ENCODE data around the gene GNA15.
"Not testable (repeated sequence)": the region's sequence is repeated elsewhere in the genome, so short reads cannot be mapped to it uniquely, and the experiment has no call there.

The GNA15 gene, protein sequence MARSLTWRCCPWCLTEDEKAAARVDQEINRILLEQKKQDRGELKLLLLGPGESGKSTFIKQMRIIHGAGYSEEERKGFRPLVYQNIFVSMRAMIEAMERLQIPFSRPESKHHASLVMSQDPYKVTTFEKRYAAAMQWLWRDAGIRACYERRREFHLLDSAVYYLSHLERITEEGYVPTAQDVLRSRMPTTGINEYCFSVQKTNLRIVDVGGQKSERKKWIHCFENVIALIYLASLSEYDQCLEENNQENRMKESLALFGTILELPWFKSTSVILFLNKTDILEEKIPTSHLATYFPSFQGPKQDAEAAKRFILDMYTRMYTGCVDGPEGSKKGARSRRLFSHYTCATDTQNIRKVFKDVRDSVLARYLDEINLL

DNA sequence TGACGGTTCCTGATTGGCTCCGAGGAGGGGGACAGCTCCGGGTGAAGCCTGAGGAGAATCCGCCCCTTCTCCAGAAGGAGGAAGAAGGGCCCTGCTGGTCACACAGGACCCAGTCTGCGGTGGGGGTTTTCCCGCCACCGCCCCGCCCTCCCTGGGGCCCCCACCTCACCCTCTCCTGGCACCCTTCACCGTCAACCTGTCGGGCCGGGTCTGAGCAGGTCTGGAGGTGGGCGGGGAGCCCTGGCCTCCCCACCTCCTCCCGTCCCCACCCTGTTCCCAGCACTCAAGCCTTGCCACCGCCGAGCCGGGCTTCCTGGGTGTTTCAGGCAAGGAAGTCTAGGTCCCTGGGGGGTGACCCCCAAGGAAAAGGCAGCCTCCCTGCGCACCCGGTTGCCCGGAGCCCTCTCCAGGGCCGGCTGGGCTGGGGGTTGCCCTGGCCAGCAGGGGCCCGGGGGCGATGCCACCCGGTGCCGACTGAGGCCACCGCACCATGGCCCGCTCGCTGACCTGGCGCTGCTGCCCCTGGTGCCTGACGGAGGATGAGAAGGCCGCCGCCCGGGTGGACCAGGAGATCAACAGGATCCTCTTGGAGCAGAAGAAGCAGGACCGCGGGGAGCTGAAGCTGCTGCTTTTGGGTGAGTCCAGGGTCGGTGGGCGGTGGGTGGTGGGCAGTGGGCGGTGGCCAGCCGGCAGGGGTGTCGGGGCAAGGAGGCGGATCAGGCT lies at the start of gene GNA15:
TSS of gene GNA15 (plus strand) at position 73 of the 723 bp plus-strand sequence. CDS start at position 491, 418 bp downstream.
- peak; percentile 24 for DNase-seq (ENCODE audit: low read depth)

DNA sequence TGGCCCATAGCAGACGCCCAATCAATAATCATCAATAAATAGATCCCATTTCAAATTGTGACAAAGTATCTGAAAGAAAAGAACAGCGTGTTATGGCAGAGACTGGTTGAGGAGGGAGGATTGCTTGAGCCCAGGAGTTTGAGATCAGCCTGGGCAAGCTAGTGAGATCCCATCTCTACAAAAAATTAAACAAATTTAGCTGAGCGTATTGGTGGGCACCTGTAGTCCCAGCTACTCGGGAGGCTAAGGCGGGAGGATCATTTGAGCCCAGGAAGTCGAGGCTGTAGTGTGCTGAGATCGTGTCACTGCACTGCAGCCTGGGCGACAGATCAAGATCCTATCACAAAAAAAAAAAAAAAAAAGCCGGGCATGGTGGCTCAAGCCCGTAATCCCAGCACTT lies 48.1 kb upstream of the GNA15 start:
- DNase-seq (ENCODE audit: low read depth): no peak

DNA sequence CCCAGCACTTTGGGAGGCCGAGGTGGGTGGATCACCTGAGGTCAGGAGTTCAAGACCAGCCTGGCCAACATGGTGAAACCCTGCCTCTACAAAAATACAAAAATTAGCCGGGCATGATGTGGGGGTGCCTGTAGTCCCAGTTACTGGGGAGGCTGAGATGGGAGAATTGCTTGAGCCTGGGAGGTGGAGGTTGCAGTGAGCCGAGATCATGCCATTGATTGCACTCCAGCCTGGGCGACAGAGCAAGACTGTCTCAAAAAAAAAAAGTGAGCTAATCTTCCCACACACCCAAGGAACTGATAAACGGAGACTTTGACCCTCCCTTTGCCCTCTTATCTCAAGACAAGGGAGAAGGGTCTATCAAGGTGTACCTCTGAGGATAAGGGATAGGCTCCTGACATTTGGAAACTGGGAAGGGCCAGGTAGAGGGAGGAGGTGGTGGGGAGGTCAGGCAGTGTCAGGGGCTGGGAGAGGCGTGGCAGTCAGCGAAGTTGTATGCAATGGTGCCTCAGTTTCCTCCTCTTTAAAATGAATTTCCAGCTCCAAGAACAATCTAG lies 46.5 kb upstream of the GNA15 start:
- DNase-seq (ENCODE audit: low read depth): not testable (repeated sequence)

DNA sequence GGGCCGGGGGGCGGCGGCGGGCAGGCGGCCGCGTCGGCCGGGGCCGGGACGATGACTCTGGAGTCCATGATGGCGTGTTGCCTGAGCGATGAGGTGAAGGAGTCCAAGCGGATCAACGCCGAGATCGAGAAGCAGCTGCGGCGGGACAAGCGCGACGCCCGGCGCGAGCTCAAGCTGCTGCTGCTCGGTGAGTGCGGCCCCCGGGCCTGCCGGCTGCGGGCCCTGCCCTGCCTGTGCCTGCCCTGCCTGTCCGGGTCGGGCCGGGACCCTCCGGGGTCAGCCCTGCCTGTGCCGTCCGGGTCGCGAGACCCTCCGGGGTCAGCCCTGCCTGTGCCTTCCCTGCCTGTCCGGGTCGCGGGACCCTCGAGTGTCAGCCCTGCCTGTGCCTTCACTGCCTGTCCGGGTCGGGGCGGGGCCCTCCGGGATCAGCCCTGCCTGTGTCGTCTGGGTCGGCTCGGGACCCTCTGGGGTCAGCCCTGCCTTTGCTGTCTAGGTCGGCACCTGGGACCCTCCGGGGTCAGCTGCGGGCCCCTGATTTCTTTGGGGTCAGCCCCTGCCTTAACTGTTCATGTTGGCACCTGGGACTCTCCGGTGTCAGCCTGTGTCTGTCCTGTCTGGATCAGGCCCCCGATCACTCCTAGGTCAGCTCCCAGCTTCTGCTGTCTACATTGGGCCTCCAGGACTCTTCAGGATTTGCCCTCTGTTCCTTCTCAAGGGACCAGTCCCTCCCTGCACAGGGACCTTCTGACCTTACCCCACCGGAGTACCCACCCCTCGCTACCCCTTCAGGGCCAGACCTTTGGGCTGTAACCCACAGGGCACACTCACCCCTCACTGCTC lies 41.0 kb upstream of the GNA15 start:
- no peak for DNase-seq (ENCODE audit: low read depth)

DNA sequence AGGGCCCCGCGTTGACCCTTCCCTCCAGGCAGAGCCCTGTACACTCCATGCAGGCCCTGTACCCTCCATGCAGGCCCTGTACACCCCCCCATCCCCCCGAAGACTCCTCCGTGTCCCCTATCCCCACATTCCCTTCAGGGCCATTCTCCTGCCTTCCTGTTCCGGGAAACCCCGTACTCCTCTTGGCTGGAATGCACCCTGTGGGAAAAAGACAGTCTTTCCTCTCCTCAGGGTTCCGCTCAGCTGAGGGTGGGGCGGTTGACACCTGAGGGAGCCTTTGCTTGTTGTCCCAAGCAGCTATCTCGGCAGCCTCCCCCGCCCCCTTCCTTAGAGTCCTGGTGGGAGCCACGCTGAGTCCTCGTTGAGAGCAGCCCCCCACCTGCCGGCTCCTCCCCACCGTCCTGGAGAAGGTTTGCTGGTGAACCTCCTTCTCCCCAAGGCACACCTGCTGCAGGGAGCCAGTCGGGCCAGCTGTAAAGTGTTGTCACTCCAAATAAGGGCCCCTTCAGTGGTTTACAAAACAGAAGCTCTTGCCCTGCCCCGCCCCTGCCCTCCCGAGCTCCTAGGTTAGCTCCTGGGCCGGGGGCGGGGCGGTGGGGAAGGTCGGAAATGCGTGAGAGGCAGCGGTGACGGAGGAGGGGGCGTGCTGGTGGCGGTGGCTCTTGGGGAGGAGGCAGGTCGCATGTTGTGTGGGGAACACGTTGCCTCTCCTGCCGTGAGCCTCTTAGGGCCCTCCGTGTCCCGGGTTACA lies 40.2 kb upstream of the GNA15 start:
- DNase-seq (ENCODE audit: low read depth): peak; percentile 76

DNA sequence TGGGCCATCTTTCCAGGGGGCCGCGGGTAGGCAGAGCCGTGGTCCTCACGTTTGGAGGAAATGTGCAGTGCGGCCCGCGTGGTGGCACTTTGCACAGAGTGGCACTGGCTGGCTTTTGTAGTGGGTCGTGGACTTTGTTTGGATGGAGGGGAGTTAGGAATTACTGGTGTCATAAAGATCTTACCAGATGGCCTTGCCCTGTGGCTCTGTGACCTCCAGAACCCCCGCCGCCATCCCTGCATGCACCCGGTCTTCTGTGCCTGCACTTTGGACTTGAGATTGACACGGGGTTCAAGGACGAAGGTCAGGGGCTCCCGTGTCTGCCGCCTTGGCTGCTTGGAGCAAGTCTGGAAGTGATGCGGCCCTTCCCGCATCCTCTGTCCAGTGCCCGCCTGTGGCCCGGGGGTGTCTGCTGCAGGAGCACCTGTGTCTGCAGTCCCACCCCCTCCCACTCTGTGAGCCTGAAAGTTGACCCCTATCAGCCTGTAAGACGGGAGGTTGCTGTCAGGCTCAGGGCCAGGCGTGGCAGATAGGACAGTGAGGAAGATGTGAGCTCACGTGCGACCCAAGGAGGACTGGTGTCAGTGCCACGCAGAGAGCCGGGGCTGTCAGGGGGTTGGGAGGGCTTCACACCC lies 39.4 kb upstream of the GNA15 start:
- DNase-seq (ENCODE audit: low read depth): no peak

DNA sequence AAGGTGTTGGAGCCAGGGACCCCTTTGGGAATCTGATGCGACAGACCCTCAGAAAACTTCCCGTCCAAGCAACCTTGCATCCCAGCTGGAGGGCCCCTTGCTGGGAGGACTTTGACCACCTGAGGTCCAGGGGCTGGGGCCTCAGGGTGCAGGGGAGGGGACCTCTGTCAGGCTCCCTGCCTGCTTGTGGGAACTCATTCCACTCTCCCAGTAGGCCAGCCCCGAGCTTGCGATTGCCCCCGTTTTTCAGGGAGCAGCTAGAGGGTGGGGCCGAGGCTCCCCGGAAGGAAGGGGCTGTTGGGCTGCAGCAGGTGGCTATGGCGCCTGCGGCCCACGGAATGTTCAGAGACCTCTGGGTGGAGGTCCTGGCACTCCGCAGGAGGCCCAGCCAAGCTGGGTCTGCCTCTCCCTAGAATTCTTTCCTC lies 38.9 kb upstream of the GNA15 start:
- no peak for DNase-seq (ENCODE audit: low read depth)

DNA sequence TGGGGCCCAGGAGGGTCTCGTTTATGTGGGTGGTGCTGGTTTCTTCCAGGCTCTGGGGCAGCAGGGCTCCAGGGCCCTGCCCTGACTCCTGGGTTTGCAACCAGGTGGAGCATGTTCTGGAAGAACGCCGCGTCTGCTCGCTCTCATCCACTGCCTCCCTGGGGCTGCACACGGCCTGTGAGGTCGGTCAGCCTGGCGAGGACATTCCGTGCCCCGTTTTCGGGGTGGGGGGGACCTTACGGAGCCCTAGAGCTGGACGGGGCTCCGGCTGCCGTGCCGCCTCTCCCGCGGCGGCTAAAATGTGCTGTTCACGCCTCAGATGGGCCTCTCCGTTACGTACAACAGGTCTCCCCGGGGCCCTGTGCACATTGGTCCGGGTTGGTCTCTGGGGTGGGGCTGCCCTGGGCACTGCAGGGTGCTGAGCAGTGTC lies 38.4 kb upstream of the GNA15 start:
- DNase-seq (ENCODE audit: low read depth): no peak

DNA sequence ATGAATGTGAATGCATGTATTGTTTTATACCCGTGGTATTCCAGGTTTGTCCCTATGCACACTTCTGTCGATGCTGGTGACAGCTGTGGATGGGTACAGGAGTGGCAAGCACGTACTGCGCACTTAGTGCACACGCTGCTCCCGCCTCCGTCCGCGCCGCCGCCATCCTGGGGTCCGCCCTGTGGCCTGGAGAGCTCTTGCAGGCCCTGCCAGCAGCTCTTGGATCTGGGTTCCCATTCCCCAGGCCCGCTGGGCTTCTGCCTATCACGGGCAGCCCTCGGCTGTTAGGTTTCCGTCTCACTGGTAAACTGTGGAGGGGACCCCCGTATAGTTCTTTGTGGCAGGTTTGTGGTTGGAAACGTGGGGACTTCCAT lies 37.7 kb upstream of the GNA15 start:
- no peak for DNase-seq (ENCODE audit: low read depth)

DNA sequence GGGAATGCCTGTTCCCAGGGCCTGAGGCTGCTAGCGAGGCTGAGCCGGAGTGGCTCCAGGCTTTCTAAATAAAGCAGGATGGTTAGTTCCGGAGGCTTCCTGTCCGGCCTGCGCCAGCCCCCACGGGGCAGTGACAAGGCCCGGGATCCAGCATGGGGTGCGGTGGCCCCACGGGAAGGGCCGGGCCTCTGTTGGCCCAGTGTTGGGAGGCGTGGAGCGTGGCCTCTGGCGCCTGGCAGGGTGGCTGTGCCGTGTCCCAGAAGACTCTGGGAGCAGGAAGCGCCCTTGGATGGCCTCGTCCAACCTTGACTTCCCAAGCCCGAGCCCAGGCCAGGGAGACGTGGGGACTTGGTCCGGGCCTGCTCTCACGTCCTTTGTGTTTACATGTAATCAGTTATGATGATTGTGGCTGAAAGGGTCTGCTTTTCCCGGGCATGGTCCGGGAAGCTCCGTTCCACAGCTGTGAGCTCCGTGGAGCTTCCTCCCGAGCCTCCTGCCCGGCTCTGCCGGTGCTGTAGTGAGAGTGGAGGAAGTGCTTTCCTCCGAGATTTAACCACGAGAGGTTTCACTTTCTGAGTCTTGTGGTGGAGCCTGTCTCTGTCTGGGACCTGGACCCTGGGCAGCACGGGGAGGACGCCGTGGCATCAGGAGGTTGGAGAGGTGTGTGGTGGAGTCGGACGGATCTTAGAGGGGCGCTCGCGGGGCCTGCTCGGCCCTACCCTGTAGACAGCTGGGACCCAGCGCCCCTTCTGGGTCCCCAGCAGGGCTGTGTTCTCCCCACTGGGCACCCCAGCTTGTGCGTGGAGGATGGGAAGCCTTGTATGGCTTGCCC lies 37.1 kb upstream of the GNA15 start:
- no peak for DNase-seq (ENCODE audit: low read depth)

DNA sequence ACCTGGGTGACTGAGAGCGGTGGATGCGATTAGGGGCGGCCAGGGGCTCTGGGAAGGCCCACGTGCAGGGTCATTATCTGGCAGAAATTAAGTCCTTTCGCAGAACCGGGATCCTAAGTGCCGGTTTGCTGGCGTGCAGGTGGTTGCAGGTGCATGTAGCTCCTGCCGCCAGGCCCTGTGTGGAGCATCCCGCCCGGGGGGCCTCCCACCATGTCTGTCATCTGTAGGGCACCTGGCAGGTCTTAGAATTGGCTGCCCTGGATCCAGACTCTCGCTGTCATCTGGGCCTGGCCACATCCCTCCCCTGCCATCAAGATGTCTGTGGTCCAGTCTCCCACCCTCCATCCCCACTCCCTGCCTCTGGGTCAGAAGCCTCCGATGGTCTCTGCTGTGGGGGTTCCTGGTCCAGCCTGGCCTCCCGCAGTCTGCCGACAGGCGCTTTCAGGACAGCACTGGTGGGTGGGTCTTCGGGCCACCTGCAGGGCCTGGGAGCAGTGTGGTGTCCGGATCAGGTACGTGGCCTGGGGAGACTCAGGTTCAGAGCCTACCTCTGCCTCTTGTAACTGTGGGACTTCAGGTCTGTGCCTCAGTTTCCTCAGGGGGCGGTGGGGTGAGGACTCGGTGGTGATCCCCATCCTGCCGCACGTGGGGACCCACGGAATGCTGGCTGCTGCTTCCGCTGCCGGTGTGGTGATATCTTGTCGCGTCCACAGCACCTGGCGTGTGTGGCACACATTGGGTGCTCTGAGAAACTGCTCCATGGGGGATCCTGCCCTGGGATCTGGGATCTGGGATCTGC lies 36.3 kb upstream of the GNA15 start:
- DNase-seq (ENCODE audit: low read depth): no peak

DNA sequence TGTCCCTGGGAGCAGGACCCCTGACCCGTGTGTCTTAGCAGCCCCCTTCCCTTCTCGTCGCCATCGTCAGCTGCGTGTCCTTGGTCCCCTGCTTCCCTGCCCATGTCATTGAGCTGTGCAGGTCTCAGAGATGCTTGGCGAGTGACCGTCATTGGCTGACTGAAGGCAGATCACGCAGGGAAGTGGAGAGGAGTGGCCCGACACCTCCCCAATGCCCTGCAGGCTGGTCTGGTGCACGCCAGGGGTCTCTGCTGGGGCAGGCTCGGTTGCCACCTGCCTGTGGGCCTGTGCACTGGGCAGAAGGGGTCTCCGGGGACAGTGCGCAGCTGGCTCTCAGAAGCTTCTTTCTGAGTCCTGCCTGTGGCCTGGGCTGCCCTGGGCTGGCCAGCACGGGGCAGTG lies 35.5 kb upstream of the GNA15 start:
- no peak for DNase-seq (ENCODE audit: low read depth)

DNA sequence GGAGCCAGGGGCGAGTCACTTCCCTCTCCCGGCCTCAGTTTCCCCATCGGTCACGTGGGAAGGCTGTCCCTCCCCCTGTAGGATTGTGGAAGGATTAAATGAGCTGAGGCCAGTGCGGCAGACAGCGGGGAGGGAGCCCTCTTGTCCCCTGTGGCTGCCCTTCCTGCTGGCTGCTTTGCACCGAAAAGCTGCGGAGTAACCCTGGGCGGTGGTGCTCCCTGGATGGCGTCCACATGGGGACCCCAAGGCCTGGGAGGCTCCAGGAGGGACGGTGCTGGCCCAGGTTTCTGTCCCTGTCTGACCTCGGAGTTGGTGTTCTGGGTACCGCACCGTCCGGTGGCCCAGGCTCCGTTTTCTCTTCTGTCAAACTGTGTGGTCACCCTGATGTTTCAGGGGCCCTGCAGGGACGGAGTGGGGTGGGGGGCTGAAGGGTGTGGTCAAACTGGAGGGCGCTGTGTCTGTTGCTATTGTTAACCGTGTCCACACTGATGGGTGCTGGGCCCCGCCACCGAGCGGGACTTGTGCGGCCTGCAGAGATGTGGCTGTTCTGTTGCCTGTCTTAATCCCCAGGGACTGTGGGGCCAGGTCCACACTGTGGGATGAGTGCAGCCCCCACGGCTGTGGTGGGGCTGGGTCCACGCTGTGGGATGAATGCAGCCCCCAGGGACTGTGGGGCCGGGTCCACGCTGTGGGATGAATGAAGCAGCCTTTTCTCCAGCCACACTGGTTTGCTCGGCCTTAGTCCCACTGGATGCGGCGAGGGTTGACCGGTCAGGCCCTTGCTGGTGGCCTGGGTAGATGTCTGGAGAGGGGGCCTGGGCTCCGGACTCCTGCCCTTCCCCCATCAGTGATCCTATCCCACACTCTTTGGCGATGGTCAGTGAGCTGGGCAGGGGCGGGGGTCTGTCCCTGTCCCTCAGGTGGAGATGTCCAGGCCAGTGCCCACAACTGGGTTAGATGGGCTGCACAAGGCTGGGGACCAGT lies 34.8 kb upstream of the GNA15 start:
- no peak for DNase-seq (ENCODE audit: low read depth)

DNA sequence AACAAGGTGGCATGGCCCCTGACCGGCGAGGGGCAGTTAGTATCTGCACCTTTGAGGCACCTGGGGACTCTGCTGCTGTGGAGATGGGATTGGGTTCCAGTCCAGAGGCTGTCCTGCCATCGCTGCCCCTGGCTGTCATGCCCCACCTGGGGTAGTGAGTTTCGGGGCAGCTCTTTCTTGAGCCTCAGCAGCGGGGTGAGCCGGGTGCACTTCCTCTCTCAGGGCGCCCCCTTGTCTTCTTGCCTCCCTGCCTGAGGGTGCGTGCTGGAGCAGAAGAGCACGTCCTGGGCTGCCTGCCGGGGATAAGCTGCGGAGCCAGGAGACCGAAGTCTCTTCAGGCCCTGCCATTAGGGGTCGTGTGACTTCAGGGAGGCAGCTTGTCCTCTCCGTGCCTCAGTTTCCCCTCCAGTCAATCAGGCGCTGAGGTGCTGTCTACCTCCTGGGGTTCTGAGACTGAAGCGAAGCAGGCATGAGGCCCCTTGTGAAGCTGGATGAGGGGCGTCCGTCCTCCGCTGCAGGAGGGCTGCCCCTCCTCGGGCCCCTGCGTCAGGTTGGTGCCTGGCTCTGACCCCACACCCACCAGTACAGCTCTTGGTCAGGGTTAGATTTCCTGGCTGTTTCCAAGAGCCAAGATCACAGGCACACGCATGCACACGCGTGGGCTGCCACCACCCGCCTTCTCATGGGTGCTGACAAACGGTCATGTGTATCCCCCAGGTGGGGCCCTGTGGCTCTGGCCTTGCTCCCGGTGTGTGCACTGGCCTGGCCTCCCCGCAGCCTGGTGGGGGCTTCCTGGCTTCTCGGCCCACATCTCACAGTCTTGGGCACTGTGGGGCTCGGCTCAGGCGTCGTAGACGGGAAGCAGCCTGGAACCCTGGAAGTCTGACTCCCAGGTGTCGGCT lies 33.3 kb upstream of the GNA15 start:
- DNase-seq (ENCODE audit: low read depth): no peak

DNA sequence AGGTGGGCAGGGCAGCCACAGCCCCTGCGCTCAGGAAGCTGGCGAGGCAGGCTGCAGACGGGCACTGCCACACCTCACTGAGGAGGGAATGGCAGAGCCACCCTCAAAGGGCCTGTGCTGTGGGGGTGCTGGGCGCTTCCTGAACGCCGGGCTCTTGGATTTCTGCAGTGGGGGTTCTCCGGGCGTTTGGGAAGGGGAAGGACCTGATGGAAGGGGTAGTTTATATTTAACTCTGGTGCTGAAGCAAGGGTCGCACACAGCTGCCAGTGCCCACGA lies 31.2 kb upstream of the GNA15 start:
- no peak for DNase-seq (ENCODE audit: low read depth)

DNA sequence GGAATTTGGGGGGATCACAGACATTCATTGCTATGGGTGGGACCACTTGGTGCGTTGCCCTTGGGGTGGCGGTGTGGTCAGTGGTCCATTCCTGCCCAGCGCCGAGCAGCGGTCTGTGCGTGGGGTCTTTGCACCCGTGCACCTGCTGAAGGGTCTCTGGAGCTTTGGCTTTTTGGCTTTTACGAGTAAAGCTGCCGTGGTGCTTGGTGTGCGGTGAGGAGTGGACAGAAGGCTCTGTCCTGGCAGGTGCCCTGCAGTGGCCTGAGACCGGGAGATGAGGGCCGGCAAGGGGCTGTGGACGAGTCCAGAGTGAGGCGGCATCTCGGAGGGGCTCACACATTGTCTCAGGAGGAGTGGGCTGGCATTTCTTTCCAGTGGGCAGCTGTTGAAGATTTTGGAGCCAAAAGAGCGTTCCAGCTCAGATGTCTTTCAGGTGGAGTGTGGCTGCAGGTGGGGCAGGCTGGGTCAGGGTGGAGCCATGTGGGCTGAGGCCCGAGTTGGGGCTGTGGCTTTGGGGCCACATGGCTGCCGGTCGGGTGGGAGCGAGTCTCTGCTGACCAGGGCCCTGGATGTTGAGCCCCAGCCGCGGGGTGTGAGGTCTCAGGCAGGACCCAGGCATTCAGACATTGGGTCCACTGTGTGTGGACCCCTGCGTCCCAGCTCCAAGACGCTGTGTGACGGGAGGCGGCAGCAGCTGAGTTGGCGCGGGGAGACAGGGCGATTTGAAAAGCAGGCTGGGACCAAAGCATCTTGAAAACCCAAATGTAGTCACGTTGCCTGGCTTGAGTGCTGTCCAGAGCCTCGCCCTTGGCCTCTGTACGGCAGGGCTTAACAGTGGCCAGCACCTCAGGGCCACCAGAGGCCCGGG lies 30.0 kb upstream of the GNA15 start:
- no peak for DNase-seq (ENCODE audit: low read depth)

All from stimulated activated CD4-positive, alpha-beta T cell treated with anti-CD3 and anti-CD28 coated beads, Interleukin-2, amount 100 ng/mL, for 4 hours (primary cell).